Measurements from ENCODE around the gene TSPAN4. TPM values are rescaled to one million over a fixed set of nuclear protein-coding genes. Genes with fewer than 3 reads are reported as not detected.

The TSPAN4 gene
- total and polyA plus RNA-seq, 10 donors: 32.1 to 140 (median 107) TPM

DNA sequence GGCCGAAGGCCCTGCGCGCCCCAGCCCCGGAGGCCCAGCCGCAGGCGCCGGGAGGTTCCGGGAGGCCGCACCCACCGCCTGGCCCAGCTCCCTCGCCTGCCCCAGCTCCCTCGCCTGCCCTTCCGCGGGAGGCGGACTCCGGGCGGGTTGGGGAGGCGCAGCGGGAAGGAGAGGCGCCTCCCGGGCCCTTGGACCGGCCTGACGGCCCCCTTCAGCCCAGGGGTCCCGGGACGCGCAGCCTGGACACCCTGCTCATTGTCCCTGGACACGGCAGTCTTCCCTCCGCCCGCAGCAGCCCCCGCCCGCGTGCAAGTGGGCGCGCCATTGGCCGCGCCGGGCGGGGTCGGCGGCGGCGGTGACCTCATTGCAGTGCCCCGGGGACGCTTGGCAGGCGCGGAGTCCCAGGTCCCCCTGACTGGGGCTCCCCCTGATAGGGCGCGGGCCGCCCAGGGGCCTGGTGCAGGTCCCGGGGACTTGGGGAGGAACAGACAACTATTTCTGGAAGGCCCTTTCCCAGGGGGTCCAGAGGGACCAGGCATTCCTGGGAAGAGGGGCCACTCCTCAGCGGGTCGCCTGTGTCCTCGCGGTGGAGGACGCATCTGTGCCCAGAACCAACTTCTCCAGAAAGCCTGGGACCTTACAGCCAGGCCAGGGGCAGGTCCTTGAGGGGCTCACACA, 9.4 kb upstream of the TSPAN4 start:
- Histone ChIP-seq H3K27me3 (replicated peaks in 1 of 7) (peaks cover 0 to 72% (median 22%) of the 10 kb centered on the region in 7 donors), H3K4me3 (peak overlapping the region; percentile 55 to 83 (median 60)), H3K27ac (peak overlapping the region; percentile 6 to 87 (median 78)), H3K4me1 (peaks cover 44 to 96% (median 76%) of the 10 kb centered on the region in 6 donors), H3K36me3 (peaks cover 0 to 25% (median 18%) of the 10 kb centered on the region in 6 donors), H3K9me3 (no peaks in the 10 kb centered on the region)
- 0 to 2% (median 1%) methylated on average over 18 to 55 of the region's 55 CpGs for WGBS, 5 donors
- peak; percentile 89 for DNase-seq
- TF ChIP-seq POLR2AphosphoS5 (IDR thresholded peaks at IDR 0.05) (peak in 2 of 3 donors; percentile 24 to 67), CTCF (IDR thresholded peaks at IDR 0.05 in 8 of 11, conservative IDR thresholded peaks at IDR 0.05 in 3 of 11) (peak in 1 of 11 experiments; percentile 2), POLR2A (IDR thresholded peaks at IDR 0.05) (no peak)
- intact Hi-C loops (cut with DNase I; ENCODE audit: low total_unique reads): no loop called here

DNA sequence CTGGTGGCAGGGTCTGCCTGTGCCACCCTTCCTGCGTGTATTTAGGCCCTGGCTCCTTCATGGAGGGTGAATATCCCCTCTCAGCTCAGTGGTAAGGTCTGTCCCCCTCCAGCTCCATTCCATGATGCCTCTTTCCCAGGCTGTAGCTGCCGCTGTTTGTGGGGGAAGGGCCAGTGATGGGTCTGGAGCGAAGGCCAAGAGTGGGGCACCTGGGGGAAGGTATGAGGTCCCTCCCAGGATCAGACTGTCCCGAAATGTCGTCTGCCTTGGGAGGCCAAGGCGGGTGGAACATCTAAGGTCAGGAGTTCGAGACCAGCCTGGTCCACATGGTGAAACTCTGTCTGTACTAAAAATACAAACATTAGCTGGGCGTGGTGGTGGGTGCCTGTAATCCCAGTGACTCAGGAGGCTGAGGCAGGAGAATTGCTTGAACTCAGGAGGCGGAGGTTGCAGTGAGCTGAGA, 8.8 kb upstream of the TSPAN4 start:
- H3K4me3 ChIP-seq: peak overlapping the region in 7 of 8 donors; percentile 58 to 83 (median 62)

DNA sequence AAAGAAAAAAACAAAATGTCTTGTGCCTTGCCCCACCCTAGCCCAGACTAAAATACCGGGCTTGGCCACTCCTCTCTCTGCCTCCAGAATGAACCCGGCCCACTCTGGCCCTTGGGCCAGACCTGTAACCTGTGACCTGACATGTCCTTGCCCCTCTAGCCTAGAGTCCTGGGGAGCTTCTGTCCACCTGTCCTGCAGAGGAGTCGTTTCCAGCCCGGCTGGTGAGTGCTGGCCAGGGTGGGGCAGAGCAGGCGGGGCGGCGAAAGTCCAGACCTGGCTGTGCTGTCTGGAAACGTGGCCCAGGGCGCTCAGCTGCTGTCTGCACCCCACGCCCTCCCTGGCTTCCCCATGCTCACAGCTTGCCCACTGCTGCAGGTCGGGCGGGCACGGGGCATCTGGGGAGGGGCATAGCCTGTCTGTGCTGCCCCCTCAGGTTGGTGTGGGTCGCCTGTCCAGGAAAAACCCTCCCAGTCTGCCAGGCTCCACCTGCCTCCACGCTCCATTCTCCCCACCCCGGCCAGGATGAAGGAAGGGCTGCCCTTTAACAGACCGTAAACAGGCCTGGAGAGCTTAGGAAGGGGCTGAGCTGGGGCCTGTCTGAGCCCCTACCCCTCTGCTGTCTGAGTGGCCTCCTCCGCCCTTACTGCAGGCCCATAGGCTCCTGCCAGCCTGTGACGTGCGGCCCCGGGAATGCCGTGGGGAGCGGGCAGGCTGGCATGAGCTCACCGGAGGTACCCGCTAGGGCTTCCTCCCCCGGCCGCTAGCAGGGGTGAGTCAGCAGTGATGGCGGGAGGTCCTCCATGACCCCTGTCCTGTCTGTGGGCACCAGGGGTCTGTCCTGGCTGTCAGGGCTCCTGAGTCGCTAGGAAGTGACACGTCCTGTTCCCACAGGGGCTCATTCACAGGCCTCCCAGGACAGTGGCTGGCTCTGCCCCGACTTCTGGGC, 8.0 kb upstream of the TSPAN4 start:
- peak; percentile 78 for DNase-seq
- H3K27me3 ChIP-seq (replicated peaks in 1 of 7): peaks cover 0 to 58% (median 14%) of the 10 kb centered on the region in 7 donors
- H3K4me3 ChIP-seq: peak overlapping the region in 4 of 8 donors; percentile 10 to 83 (median 63)
- WGBS, 5 donors: 25 to 47% (median 42%) methylated on average over 17 to 31 of the region's 31 CpGs
- peaks cover 0 to 39% (median 32%) of the 10 kb centered on the region in 6 donors for H3K36me3 ChIP-seq
- H3K27ac ChIP-seq: peak overlapping the region in 6 of 8 donors; percentile 38 to 87 (median 80)
- no peak for TF ChIP-seq CTCF (IDR thresholded peaks at IDR 0.05 in 8 of 11, conservative IDR thresholded peaks at IDR 0.05 in 3 of 11)
- no peak for TF ChIP-seq POLR2A (IDR thresholded peaks at IDR 0.05)
- TF ChIP-seq POLR2AphosphoS5 (IDR thresholded peaks at IDR 0.05): peak; percentile 56 to 84 (median 74)
- no peaks in the 10 kb centered on the region for H3K9me3 ChIP-seq
- peaks cover 30 to 96% (median 65%) of the 10 kb centered on the region in 6 donors for H3K4me1 ChIP-seq
- intact Hi-C loops (cut with DNase I; ENCODE audit: low total_unique reads): no loop called here

More for the DNA sequence above, 8.8 kb upstream of the TSPAN4 start:
- peaks cover 38 to 96% (median 71%) of the 10 kb centered on the region in 6 donors for H3K4me1 ChIP-seq
- peaks cover 0 to 32% (median 24%) of the 10 kb centered on the region in 6 donors for H3K36me3 ChIP-seq
- intact Hi-C loops (cut with DNase I; ENCODE audit: low total_unique reads): no loop called here
- no peaks in the 10 kb centered on the region for H3K9me3 ChIP-seq
- peaks cover 0 to 66% (median 20%) of the 10 kb centered on the region in 7 donors for H3K27me3 ChIP-seq (replicated peaks in 1 of 7)
- WGBS, 5 donors: 63 to 76% (median 65%) methylated on average over 9 of the region's 9 CpGs
- TF ChIP-seq CTCF (IDR thresholded peaks at IDR 0.05 in 8 of 11, conservative IDR thresholded peaks at IDR 0.05 in 3 of 11) (no peak), POLR2A (IDR thresholded peaks at IDR 0.05) (no peak), POLR2AphosphoS5 (IDR thresholded peaks at IDR 0.05) (no peak)
- no peak for DNase-seq
- H3K27ac ChIP-seq: peak overlapping the region in 5 of 8 donors; percentile 78 to 87 (median 81)

Measured in spleen (tissue), 11 donors.